ENCODE measurements around the gene EPHB1.

The EPHB1 gene

GRCh38 chr3:135172191-135172869, 377.3 kb downstream of the EPHB1 start:
- DNase-seq (ENCODE audit: insufficient read length, low spot score): no peak
- FAIRE-seq: no peak

GRCh38 chr3:135175728-135176277, 380.7 kb downstream of the EPHB1 start:
- FAIRE-seq: no peak
- no peak for DNase-seq (ENCODE audit: insufficient read length, low spot score)

DNA sequence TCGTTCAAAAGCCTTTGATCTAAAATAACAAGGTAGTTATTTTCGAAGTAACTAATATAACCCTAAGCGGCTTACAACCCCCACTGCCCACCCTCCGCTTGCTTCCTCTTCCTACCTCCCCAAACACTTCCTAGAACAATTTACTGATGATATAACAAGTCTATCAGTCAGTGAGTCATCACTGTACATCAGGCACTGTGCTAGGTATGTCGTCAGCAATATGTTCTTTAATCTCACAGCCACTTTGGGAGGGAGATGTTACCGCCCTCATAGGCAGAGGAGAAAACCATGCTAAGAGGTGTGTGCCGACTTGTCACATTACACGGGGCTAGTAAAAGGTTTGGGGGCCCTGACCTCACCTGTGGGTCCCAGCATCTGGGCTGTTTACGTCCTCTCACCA, 381.8 kb downstream of the EPHB1 start:
- DNase-seq (ENCODE audit: insufficient read length, low spot score) (no peak), FAIRE-seq (no peak)

DNA sequence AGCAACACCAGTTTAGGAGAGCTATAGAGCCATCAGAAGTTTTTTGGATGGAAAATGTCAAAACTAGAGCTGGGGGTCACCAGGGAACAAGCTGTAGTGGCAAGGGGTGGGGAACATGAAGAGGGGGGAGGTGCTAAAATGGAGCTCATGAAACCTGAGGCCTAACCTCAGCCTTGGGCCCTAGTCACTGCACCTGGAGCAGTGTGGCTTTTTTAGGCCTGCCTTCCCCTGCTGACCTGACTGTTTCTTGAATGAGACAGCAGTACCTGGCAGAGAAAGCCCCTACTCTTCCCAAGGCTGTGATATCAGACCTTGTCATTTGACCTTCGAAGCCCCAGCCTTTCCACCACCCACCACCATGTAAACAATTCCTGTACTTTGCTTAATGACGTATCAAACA, 383.5 kb downstream of the EPHB1 start:
- DNase-seq (ENCODE audit: insufficient read length, low spot score) (no peak), FAIRE-seq (no peak)

- no peak for FAIRE-seq
- no peak for DNase-seq (ENCODE audit: insufficient read length, low spot score)
Observed at GRCh38 chr3:135181408-135181807, 386.3 kb downstream of the EPHB1 start.

- FAIRE-seq (no peak), DNase-seq (ENCODE audit: insufficient read length, low spot score) (no peak)
Observed at GRCh38 chr3:135182364-135182998, 387.4 kb downstream of the EPHB1 start.

GRCh38 chr3:135190658-135191057, 395.6 kb downstream of the EPHB1 start:
- DNase-seq (ENCODE audit: insufficient read length, low spot score): no peak
- no peak for FAIRE-seq

GRCh38 chr3:135191708-135192107, 396.6 kb downstream of the EPHB1 start:
- no peak for DNase-seq (ENCODE audit: insufficient read length, low spot score)
- FAIRE-seq: no peak

DNA sequence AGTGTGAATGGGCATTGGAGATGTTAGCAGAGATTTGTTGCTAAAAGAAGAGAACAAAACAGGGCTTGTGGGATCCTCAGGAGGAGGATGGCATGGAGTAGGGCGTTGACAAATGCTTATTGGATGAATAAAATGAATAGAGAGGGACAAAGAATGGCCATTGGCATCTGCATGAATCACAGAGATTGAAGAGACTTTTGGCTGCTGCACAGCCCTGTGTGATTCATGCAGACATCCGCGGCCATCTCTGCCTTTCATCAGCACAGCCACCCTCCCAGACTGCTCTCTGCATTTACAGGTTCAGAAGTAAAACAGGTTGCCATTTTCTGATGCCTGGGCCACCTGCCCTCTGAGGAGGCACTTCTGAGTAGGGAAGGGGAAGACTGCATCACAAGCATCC, 397.9 kb downstream of the EPHB1 start:
- FAIRE-seq: no peak
- no peak for DNase-seq (ENCODE audit: insufficient read length, low spot score)

- FAIRE-seq (no peak), DNase-seq (ENCODE audit: insufficient read length, low spot score) (no peak)
Observed at GRCh38 chr3:135197246-135197645, 402.2 kb downstream of the EPHB1 start.

DNA sequence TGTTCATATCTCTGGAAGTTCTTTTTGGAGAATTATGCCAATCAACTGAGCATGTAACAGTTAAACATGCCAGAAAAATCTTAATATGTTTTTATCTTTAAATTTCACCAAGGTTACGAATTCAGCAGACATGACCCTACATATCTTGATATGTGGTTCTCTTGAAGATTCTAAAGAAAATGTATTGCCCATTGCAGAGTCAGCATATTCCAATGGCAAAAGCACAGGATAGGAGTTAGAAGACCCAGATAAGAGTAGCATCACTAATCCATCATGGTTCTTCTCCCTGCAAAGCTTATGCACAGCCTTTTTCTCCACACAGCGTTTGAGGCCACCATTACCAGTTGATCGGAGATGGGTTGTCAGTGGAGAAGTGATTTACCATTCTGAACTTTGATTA, 402.8 kb downstream of the EPHB1 start:
- DNase-seq (ENCODE audit: insufficient read length, low spot score): no peak
- no peak for FAIRE-seq

GRCh38 chr3:135199137-135199536, 404.1 kb downstream of the EPHB1 start:
- FAIRE-seq: no peak
- no peak for DNase-seq (ENCODE audit: insufficient read length, low spot score)

DNA sequence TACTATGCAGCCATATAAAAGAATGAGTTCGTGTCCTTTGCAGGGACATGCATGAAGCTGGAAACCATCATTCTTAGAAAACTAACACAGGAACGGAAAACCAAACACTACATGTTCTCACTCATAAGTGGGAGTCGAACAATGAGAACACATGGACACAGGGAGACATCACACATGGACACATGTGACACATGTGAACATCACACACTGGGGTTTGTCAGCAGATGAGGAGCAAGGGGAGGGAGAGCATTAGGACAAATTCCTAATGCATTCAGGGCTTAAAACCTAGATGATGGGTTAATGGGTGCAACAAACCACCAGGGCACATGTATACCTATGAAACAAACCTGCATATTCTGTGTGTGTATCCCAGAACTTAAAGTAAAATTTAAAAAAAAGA, 408.0 kb downstream of the EPHB1 start:
- FAIRE-seq: no peak
- DNase-seq (ENCODE audit: insufficient read length, low spot score): no peak

- FAIRE-seq: no peak
- DNase-seq (ENCODE audit: insufficient read length, low spot score): no peak
Observed at GRCh38 chr3:135213213-135213612, 418.2 kb downstream of the EPHB1 start.

GRCh38 chr3:135213822-135214221, 418.8 kb downstream of the EPHB1 start:
- FAIRE-seq: no peak

GRCh38 chr3:135214400-135214799, 419.3 kb downstream of the EPHB1 start:
- FAIRE-seq (no peak), DNase-seq (ENCODE audit: insufficient read length, low spot score) (no peak)

More at GRCh38 chr3:135213822-135214221, 418.8 kb downstream of the EPHB1 start:
- DNase-seq (ENCODE audit: insufficient read length, low spot score): no peak

- no peak for FAIRE-seq
- no peak for DNase-seq (ENCODE audit: insufficient read length, low spot score)
Observed at GRCh38 chr3:135215516-135215915, 420.5 kb downstream of the EPHB1 start.

GRCh38 chr3:135216659-135217058, 421.6 kb downstream of the EPHB1 start:
- FAIRE-seq (no peak), DNase-seq (ENCODE audit: insufficient read length, low spot score) (no peak)

DNA sequence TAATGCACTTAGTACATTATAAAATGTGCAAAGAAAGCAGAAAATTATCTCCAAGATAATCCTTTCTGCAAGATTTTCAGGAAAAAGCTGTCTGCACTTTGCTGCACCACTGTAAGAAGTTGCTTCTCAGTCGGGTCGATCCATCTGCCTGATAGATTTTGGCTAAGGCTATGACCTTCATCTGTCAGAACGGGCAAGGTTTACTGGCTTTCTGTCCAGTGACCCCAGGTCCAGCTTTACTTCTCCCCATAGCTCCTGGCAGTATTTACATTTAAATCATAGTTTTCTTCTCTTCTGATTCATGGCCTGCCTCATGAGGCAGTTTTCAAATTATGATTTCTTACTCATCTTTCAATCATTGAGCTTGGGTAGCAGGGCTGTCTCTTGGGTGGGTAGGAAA, 422.7 kb downstream of the EPHB1 start:
- no peak for FAIRE-seq

GRCh38 chr3:135218304-135218703, 423.2 kb downstream of the EPHB1 start:
- no peak for DNase-seq (ENCODE audit: insufficient read length, low spot score)
- FAIRE-seq: no peak

More for the DNA sequence above, 422.7 kb downstream of the EPHB1 start:
- DNase-seq (ENCODE audit: insufficient read length, low spot score): no peak

DNA sequence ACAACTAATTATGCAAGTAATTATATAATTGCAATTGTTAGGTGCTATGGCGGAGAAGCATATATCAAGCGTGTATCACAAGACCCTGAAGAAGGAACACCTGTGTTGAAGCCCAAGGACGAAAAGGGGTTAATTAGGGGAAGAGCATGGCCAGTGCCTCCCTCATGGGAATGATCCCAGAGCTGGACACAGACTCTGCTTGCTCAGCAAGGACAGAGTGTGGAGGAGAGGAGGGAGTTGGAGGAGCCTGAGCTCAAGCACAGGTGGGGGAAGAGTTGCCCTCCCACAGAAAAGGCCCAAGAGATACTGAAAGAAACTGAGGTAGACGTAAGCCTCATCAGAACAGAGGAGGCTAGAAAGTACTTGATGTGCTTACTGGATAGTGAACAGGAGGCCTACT, 423.7 kb downstream of the EPHB1 start:
- no peak for DNase-seq (ENCODE audit: insufficient read length, low spot score)
- no peak for FAIRE-seq

- DNase-seq (ENCODE audit: insufficient read length, low spot score) (no peak), FAIRE-seq (no peak)
Observed at GRCh38 chr3:135224815-135225362, 429.8 kb downstream of the EPHB1 start.

Measured in HTR-8/SVneo (cell line).